ENCODE data around the gene TRIM2. TPM values are rescaled to one million over a fixed set of nuclear protein-coding genes. Genes with fewer than 3 reads are reported as not detected.

TRIM2 gene
- total RNA-seq, 1 experiment from 2014 or later, result 93.2 TPM

DNA sequence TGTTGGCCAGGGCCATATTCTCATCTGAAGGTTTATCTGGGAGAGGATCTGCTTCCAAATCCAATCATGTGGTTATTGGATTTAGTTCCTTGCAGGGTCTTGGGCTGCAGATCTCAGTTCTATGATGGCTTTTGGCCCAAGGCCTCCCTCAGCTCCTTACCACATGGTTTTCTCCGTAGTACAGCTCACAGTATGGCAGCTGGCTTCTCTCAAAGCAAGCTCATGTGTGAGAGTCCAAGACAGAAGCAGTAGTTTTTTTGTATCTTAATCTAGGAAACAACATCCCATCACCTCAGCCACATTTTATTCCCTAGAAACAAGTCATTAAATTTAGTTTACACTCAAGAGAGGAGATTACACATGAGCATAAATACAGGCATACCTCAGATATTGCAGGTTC is 164.8 kb downstream of the TRIM2 start:
- H3K9me3 ChIP-seq (ENCODE audit: low read depth, low read length, poor library complexity, severe bottlenecking), result no peaks in the 10 kb centered on the region
- DNase-seq (ENCODE audit: low spot score), result no peak
- ChIA-PET CTCF (no interaction called here), POLR2A (ENCODE audit: low non-redundant PET) (no interaction called here)
- H3K4me1 ChIP-seq (ENCODE audit: insufficient read depth, low read length, poor library complexity, severe bottlenecking), result peaks cover under 1% of the 10 kb centered on the region
- H3K27me3 ChIP-seq (replicated peaks; ENCODE audit: insufficient read depth, low read depth, low read length, poor library complexity), result no peaks in the 10 kb centered on the region
- H3K36me3 ChIP-seq (ENCODE audit: insufficient read depth, low read length, poor library complexity, severe bottlenecking), result peaks cover 55% of the 10 kb centered on the region
- no TSS peak for BruUV-seq (replicated peaks)
- no peak for TF ChIP-seq EZH2 (IDR thresholded peaks at IDR 0.05; ENCODE audit: borderline replicate concordance, low read depth, low read length, poor library complexity, severe bottlenecking)
- TF ChIP-seq, protein P1, sequence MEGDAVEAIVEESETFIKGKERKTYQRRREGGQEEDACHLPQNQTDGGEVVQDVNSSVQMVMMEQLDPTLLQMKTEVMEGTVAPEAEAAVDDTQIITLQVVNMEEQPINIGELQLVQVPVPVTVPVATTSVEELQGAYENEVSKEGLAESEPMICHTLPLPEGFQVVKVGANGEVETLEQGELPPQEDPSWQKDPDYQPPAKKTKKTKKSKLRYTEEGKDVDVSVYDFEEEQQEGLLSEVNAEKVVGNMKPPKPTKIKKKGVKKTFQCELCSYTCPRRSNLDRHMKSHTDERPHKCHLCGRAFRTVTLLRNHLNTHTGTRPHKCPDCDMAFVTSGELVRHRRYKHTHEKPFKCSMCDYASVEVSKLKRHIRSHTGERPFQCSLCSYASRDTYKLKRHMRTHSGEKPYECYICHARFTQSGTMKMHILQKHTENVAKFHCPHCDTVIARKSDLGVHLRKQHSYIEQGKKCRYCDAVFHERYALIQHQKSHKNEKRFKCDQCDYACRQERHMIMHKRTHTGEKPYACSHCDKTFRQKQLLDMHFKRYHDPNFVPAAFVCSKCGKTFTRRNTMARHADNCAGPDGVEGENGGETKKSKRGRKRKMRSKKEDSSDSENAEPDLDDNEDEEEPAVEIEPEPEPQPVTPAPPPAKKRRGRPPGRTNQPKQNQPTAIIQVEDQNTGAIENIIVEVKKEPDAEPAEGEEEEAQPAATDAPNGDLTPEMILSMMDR (conservative IDR thresholded peaks at IDR 0.05; ENCODE audit: low read depth, low read length), result no peak
- H3K4me3 ChIP-seq (ENCODE audit: low read depth, low read length, poor library complexity, severe bottlenecking), result no peak overlapping the region
- no peak overlapping the region for H3K27ac ChIP-seq (ENCODE audit: low read depth, low read length, poor library complexity, severe bottlenecking)
- intact Hi-C loops (cut with micrococcal nuclease; ENCODE audit: unreplicated experiment), result no loop called here

DNA sequence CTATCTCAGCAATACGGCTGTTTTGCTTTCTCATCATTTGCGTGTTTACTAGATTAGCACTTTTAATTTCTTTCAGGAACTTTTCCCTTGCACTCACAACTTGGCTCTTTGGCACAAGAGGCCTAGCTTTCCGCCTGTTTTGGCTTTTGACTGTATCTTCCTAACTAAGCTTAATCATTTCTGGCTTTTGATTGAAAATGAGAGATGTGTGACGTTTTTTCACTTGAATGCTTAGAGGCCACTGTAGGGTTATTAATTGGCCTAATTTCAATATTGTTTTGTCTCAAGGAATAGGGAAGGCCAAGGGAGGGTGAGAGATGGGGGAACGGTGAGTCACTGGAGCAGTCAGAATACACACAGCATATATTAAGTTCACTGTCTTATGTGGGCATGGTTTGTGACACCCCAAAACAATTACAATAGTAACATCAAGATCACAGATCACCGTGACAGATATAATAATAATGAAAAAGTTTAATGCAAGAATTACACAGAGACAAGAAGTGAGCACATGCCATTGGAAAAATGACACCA is 167.5 kb downstream of the TRIM2 start:
- CTCF ChIA-PET, result no interaction called here
- peaks cover 47% of the 10 kb centered on the region for H3K36me3 ChIP-seq (ENCODE audit: insufficient read depth, low read length, poor library complexity, severe bottlenecking)
- no TSS peak for BruUV-seq (replicated peaks)

DNA sequence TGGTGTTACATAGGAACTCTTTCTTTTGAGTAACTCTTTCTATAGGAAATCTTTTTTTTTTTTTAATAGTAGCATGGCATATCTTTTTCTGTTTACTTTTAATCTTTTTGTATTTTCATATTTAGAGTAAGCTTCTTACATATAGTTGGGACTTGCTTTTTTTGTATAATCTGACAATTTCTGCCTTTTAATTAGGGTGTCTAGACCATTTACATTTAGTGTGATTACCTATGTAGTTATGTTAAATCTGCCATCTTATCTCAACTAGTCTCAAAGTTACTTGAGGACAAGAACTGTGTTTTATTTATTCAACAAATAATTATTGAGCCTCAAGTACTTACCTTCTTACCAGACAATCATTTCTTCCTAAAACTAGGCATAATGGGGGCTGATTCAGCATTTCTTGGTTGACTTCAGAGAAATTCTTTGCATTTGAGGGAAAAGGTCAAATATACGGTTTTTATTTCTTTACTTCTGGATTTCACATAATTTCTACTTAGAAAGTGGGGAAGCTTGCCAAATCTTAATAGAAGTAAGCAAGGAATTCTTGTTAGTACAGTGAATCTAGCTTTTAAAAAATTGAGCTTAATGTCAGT is 168.8 kb downstream of the TRIM2 start:
- Histone ChIP-seq H3K36me3 (ENCODE audit: insufficient read depth, low read length, poor library complexity, severe bottlenecking) (peaks cover 40% of the 10 kb centered on the region), H3K9me3 (ENCODE audit: low read depth, low read length, poor library complexity, severe bottlenecking) (no peaks in the 10 kb centered on the region), H3K27me3 (replicated peaks; ENCODE audit: insufficient read depth, low read depth, low read length, poor library complexity) (no peaks in the 10 kb centered on the region), H3K4me3 (ENCODE audit: low read depth, low read length, poor library complexity, severe bottlenecking) (no peak overlapping the region), H3K4me1 (ENCODE audit: insufficient read depth, low read length, poor library complexity, severe bottlenecking) (peaks cover 19% of the 10 kb centered on the region), H3K27ac (ENCODE audit: low read depth, low read length, poor library complexity, severe bottlenecking) (no peak overlapping the region)
- POLR2A ChIA-PET (ENCODE audit: low non-redundant PET), result interaction anchor here (0.7 kb wide), 1 partner anchor 267 kb away, joined by 3 read pairs; no protein-coding TSS in a partner anchor
- CTCF ChIA-PET, result no interaction called here
- DNase-seq (ENCODE audit: low spot score), result no peak
- no TSS peak for BruUV-seq (replicated peaks)
- intact Hi-C loops (cut with micrococcal nuclease; ENCODE audit: unreplicated experiment), result no loop called here
- TF ChIP-seq, protein P1 (conservative IDR thresholded peaks at IDR 0.05; ENCODE audit: low read depth, low read length), result no peak
- TF ChIP-seq EZH2 (IDR thresholded peaks at IDR 0.05; ENCODE audit: borderline replicate concordance, low read depth, low read length, poor library complexity, severe bottlenecking), result no peak

More for the DNA sequence above, 167.5 kb downstream of the TRIM2 start:
- DNase-seq (ENCODE audit: low spot score), result no peak
- intact Hi-C loops (cut with micrococcal nuclease; ENCODE audit: unreplicated experiment), result no loop called here
- H3K27ac ChIP-seq (ENCODE audit: low read depth, low read length, poor library complexity, severe bottlenecking), result no peak overlapping the region
- H3K4me3 ChIP-seq (ENCODE audit: low read depth, low read length, poor library complexity, severe bottlenecking), result no peak overlapping the region
- peaks cover 19% of the 10 kb centered on the region for H3K4me1 ChIP-seq (ENCODE audit: insufficient read depth, low read length, poor library complexity, severe bottlenecking)
- POLR2A ChIA-PET (ENCODE audit: low non-redundant PET), result no interaction called here
- H3K27me3 ChIP-seq (replicated peaks; ENCODE audit: insufficient read depth, low read depth, low read length, poor library complexity), result no peaks in the 10 kb centered on the region
- TF ChIP-seq, protein P1 (conservative IDR thresholded peaks at IDR 0.05; ENCODE audit: low read depth, low read length), result no peak
- TF ChIP-seq EZH2 (IDR thresholded peaks at IDR 0.05; ENCODE audit: borderline replicate concordance, low read depth, low read length, poor library complexity, severe bottlenecking), result no peak
- H3K9me3 ChIP-seq (ENCODE audit: low read depth, low read length, poor library complexity, severe bottlenecking), result no peaks in the 10 kb centered on the region

Data from A673 (cell line).